HG03378 (cell line): Measurements from ENCODE around the gene C2CD4A.
"Not testable (repeated sequence)": the region's sequence is repeated elsewhere in the genome, so short reads cannot be mapped to it uniquely, and the experiment has no call there.

Experiments
- ATAC-seq: cut with Tn5 transposase; IDR thresholded peaks from one replicate; pipeline ENCODE4 v1.9.1; 2021; ENCODE audit warnings: mild to moderate bottlenecking, moderate library complexity; ENCODE audit not compliant: unreplicated experiment

Gene C2CD4A, protein sequence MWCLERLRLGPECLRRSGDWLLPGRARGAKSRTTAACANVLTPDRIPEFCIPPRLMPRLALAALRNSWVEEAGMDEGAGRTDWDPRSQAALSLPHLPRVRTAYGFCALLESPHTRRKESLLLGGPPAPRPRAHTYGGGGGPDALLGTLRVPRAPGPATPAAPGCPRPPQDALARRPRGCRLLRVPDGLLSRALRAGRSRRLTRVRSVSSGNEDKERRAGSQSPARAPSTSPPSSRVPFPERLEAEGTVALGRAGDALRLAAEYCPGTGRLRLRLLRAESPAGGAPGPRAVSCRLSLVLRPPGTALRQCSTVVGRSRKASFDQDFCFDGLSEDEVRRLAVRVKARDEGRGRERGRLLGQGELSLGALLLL

DNA sequence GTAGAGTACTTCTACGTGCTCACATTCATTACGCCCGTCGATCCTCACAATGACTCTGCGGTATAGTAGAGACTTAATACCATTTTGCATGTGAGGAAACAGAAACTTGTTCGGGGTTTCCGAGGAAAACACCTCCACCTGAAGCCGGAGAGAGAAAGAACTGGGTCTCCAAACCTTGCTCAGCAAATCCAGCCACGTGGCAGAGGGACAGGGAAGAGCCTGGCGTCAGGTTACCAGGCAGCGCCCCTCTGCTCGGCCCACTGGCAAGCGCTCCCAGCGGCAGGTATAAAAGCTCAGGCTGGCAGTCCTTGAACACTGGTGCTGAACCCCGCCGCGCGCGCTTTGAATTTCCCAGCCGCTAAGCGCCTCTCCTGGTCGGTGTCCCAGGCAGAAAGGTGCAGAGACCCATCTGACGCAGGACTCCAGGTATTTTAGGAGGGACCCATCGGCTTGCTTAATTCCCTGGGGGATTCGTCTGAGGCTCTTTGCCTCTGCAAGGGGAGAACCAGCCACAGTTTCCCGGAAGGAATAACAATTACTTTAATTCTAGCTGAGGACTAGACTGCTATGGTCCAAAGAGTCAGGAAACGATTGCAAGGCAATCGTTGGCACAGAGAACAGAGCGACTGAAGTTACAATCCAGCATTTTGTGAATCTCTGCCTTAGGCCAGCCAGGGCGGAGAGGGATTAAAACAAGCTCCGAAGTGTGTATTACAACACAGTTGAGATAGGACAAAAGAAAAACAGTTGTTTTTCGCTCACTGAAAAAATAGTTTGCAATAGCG lies at the start of gene C2CD4A:
Gene C2CD4A (plus strand): TSS at position 315 of the 785 bp plus-strand sequence. CDS start 637 bp downstream, outside the sequence.
- ATAC-seq = no peak

DNA sequence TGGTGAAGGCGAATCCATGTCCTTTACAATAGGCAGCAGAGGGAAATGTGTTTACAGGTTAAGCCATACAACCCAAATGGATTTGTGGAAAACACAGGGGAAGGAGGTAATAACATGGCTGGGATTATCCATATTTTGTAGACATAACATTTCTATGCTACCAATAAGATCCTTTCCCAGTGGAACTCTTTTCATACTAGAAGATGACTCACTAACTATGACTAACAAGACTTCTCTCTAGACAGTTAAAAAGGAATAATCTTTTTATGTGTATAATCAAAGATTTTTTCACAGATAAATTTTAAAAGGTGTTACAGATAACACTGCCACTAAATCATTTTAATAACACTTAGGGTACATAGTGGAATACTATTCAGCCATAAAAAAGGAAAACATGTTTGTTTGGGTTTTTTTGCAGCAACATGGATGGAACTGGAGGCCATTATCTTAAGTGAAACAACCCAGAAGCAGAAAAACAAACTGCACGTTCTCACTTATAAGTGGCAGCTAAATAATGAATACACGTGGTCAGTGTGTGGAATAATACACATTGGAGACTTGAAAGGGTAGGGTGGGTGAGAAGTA lies 46.1 kb upstream of the C2CD4A start:
- no peak for ATAC-seq

DNA sequence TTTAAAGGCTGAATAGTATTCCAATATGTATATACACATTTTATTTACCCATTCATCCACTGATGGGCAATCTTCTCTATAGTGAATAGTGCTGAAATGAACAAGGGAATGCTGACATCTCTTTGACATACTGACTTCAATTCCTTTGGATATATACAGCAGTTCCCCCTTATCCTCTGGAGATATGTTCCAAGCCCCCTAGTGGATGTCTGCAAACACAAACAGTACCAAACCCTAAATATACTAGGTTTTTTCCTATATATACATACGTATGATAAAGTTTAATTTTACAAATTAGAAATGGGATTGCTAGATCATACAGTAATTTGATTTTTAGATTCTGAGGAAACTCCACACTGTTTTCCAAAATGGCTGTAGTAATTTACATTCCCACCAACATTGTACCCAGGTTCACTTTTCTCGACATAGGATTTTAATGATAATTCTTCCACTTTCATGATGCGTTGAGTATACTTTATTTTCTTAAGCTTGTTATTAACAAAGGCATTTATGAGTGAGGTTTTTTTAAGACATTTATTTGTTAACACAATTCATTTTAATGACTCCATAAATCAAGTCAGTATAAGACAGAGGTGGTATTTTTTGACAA lies 44.7 kb upstream of the C2CD4A start:
- ATAC-seq = no peak

DNA sequence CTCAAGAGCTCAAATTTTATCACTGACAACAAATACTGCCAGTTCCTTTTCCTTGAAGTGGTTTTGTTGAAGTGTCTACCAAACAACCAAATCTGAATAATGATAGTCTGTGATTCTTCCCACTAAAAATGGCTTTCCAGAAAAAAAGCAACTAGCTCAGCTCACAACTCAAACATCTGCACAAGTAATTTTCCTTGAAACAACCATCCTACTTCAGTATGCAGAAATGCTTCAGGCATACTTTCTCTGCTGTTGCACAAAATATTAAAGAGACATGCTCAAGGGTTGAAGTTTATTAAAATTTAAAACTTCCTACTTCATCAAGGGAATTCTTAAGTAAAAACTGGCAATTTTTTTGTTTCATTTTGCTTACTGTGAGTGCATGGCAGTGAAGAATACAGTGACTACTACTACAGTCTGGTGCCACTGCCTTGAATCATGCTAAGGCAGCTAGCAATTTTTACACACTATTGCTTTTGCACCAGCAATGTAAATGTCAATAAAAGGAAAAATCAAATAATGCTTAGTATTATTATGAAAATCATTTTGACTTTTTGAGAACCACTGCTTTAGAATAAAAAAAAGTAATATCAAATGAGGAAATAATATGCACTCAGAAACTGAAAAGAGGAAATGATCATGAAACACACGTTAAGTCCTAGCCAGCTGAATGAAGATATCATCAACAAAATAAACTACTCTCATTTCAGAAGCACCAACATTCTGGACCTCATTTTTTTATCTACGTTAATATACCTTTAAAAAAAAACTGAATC lies 40.1 kb upstream of the C2CD4A start:
- ATAC-seq = peak; percentile 61

DNA sequence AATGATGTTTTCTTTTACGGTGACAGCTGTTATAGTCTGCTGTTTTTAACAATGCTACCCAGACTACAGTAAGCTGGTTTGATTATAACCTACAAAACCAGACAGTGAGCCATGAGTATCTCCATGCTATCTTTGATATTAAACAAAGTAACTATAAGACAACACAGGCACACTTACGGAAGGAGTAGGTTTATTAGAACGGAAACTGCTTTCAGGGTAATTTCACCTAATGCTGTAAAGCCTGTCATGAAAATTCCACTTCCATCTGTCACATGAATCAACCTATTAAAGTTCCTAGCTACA lies 39.6 kb upstream of the C2CD4A start:
- ATAC-seq = peak; percentile 27

DNA sequence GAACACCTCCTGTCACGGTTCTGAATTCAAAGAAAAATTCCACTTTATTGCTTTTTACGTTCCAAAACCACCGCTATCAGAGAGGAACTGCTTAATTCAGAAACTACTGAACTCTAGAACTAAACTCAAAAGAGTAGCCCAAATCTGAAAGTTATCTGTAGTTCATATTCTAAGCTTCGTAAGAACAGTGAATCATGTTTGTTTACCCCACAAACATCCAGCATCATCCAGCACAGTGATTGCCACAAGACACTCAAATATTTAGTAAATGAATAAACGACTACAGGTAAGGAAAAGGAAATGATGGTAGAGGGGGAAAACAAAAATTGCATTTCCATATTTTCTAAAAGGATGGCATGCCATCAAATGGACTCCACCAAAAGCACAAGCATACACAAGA lies 38.9 kb upstream of the C2CD4A start:
- ATAC-seq = no peak

DNA sequence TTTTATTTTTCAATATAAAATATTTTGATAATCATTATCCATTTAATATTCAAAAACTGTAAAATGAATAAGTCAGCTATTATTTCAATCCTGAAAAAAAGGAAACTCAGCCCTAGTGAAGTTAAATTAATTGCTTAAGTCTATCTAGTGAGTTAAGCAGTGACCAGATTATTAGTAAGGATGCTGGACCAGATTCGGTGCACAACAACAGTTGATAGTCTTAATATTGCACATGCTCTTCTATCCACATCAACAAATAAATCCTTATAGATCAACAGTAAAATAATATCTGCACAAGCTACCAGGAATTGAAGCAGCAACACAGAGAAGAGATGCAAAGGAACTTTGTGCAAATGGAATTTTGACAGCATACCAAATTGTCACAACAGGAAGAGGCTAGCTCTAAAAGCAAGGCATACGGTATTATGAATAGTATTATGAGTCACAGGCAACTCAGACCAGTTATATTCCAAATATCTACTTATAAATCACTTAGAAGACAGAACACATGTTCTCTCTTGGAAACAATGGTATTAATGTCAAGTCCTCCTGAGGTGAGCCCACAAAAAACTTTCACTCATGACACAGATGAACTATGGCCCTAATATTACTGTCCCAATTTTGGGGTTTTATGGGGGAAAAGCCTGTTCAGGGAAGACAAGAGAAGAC lies 31.4 kb upstream of the C2CD4A start:
- ATAC-seq = no peak

DNA sequence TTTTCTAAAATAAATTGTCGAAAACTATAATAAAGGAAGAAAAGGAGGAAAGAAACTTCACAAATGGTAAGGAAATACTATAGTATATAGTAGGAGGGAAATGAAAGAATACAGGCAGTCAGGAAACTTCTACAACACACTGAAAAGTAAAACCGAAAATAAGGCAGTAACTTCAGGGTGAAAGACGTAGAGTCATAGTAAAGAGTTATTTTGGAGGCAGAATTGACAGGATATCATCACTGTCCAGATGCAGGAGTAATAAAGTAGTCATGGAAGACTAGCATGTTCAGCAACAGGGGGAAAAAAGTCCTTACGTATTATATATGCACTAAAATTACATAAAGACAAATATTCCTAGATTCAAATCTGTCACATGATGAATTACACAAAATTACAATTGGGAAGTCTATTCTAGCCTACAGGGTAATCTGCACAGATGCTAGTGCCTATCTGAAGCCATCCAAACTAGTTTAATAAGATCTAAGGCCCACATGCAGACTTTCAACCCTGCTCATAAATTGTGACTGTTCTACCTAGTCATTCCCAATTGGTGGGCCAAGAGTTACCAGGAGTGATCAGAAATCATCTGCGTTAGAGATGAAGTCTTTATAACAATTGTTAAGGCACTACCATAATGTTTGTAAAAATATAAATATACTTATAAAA lies 20.6 kb upstream of the C2CD4A start:
- peak; percentile 82 for ATAC-seq

DNA sequence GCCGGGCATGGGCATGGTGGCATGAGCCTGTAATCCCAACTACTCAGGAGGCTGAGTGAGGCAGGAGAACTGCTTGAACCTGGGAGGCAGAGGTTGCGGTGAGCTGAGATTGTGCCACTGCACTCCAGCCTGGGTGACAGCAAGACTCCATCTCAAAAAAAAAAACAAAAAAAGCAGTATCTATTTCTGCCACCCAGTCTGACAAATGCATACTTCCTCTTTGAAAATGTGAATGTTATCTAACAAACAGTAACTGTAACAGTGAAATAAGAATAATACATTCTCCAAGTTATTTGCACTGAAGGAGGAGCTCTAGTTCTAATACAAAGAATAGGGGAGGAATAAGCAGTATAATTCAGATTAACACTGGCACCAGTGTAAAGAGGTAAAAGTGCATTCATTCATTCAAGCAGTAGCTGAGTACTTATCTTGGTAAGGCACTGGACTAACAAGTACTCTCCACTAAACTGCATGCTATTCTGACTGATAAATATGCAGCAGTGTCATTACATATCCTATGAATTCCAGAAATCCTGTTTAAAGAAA lies 19.4 kb upstream of the C2CD4A start:
- ATAC-seq = no peak

DNA sequence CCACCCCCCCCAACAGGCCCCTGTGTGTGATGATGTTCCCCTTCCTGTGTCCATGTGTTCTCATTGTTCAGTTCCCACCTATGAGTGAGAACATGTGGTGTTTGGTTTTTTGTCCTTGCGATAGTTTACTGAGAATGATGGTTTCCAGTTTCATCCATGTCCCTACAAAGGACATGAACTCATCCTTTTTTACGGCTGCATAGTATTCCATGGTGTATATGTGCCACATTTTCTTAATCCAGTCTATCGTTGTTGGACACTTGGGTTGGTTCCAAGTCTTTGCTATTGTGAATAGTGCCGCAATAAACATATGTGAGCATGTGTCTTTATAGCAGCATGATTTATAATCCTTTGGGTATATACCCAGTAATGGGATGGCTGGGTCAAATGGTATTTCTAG lies 18.5 kb upstream of the C2CD4A start:
- ATAC-seq = not testable (repeated sequence)

DNA sequence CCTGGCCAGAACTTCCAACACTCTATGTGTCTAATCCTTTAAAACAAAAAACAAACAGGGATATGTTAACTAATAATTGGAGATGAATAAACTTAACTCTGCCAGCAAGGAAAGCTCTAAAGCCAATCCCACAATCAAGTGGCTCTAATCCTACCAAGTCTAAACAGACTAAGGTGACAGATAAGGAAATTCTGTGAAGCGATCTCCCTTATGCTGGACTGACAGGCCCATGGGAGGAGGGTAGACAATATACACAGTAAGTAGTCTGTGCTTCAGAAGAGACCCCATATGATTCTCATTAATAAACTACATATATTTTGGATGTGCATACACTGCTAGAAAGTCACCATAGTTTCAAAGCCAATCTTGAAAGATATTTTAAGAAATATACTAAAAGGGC lies 16.7 kb upstream of the C2CD4A start:
- no peak for ATAC-seq

DNA sequence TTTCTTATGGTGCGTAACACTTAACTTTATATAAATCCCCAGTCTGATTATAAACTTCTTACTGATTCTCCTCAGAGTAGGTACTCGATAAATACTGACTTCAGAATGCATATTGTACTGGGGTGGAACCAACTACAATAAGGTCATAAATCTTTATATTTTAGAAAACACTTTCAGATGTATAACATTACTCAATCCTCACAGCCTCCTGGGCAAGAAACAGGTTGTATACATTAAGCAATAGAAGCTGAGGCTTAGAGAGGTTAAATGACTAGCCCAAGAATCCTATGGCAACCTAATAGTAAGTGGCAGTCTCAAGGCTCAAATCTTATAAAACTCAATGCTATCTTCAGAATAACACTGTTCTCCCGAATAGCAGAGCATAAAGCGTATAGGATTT lies 15.6 kb upstream of the C2CD4A start:
- no peak for ATAC-seq

DNA sequence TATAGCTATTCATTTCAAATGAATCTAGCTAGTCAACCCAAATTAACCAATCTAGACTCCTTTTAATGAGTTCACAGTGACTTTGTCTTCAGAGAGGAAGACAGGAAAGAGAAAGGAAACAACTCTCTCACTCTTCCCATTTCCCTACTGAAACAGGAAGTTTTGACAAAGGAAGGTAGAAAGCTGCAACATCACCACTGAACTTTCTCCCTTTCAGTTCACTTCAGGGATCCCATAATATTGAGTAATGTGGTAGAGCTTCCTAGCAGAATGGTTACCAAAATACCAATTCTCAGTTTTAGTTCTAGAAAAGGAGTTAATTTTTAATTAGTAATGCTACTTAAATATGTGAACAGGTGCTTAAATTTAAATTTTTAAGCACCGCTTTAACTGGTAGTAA lies 14.1 kb upstream of the C2CD4A start:
- no peak for ATAC-seq

DNA sequence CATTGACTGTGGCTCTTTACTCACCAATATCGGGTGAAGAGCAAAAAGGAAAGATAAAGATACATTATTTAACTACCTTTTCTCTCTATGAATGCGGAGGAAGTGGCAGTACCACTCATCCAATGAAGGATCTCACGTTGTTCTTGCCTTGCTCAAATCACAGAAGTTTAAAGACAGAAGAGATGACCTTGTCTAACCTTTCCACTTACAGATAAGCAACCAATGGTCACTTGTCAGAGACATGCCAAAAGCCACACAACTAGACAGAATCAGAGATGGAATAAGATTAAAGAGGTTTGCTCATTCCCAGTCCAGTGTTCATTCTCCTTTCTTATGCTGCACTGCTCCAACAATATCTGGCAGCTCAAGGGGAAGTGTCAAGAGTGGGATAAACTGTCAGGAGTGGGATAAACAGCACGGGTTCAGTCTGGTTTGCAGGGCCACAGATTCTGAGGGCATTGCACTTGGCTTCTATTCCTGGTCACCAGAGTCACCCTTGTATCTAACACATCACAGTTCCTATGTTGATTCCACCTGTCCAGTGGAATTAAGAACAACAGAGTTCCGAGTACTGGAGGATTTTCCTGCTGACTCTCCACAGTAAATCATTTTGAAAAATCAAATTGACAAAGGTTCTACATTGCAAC lies 13.2 kb upstream of the C2CD4A start:
- ATAC-seq = no peak

DNA sequence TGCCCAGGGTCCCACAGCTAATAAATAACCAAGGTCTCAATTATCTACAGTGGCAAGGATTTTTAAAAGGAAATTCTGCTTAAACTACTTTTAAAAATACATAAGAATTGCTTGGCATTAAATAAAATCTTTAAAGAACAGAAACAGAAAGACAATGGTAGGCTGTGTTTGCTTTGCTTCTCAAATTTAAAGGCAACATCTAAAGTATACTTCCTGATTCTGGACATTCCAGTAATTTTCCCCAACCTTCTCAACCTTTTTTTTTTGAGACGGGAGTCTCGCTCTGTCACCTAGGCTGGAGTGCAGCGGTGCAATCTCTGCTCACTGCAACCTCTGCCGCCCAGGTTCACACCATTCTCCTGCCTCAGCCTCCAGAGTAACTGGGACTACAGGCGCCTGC lies 11.8 kb upstream of the C2CD4A start:
- no peak for ATAC-seq

DNA sequence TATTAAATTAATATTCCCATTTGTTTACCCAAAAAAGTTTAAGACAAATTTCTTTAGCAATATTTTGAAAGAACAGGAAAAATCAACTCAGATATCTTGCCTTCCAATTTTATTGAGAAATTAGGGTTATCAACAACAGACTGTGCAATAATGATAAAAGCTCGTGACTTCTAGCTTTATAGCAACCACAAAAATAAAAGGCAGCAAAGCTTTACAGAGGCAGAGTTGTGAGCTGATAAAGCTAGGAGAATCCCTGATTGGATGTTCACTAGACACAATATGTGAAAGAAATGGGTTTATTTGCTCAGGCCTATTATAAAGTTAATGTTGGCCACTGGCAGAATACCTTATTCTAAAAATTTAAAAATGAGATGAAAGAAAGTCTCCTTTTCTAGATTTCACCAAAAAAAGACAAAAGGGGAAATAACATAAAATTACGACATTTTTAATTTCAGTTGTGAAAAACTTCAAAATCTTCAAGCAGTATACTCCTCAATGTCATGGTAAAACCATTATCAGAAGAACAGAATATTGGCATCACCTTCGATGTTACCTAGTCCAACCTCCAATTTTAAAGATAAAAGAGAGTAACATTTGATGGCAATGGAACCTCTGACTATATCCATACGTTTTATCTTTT lies 9.3 kb upstream of the C2CD4A start:
- no peak for ATAC-seq

DNA sequence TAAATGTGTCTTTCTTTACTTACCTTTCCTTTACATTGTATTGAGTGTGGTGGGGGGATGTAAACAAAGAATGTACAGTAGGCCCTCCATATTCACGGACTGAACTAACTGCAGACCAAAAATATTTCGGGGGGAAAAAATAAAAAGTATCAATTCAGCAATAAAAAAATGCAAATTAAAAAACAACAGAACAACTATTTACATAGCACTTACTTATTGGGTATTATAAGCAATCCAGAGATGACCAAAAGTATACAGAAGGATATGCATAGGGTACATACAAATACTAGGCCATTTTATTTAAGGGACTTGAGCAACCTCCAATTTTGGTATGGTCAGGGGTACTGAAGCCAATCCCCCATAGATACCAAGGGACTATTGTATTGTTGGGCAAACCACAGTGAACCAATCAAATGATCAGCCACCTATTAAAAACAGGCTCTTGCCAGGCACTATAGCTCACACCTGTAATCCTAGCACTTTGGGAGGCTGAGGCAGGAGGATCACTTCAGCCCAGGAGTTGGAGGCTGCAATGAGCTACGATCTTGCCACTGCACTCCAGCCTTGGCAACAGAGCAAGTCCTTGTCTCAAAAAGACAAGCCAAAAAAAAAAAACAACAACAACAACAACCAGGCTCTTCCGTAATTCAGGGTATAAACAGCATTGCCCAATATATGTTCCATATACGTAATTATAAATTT lies 8.3 kb upstream of the C2CD4A start:
- no peak for ATAC-seq
